Stimulated activated CD4-positive, alpha-beta T cell treated with anti-CD3 and anti-CD28 coated beads, Interleukin-12 subunit alpha, Interleukin-12 subunit beta, amount 100 ng/mL, for 24 hours (primary cell): ENCODE data around the gene RUBCNL.
A peak's percentile ranks its signal among the peaks of the same experiment; 100 is the strongest.
"Not testable (repeated sequence)": the region's sequence is repeated elsewhere in the genome, so short reads cannot be mapped to it uniquely, and the experiment has no call there.

Experiments used
- DNase-seq, 2 experiments: peaks; one replicate each; pipeline ENCODE4 v3.0.0-alpha.2; 2020; ENCODE audit warnings: low read depth in 2 of 2

The RUBCNL gene

DNA sequence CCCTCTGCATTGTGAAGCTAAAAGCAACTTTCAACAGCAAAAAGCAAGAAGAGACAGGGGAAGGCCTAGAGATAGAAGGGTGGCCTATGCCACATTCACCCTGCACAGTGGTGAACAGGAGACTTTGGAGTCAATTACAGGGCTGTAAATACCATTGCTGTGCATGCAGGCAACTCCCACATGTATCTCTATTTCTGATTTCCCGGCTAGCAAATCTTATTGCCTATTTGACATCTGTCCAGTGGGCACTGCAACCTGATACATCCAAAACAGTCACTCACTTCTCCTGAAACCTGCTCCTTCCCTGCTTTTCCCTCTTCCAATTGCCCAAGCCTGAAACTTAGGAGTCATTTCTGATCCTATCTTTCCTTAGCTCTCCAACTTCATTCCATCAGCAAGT is 13.4 kb downstream of the RUBCNL start:
- no peak for DNase-seq

- DNase-seq: not testable (repeated sequence)
Observed at GRCh38 chr13:46372938-46373337, 14.1 kb downstream of the RUBCNL start.

DNA sequence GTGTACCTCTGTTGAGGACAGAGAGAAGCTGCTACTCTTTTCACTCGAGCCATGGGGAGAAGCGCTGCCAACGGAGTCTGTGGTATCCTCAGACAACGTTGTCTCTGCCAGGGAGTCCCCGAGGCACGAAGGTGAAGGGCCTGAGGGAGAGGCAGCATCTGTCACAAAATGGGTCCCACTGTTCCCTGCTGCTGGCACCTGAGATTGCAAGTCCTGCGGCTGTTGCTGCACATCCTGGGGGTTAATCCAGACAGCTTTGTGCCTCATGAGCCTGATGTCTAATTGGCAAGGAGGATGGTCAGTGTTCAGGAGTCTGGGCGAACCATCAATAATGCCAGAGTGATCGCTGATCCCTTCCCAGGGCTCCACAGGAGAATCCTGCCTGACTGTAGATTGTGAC is 15.0 kb downstream of the RUBCNL start:
- DNase-seq: no peak

GRCh38 chr13:46369506-46370277 is 17.4 kb downstream of the RUBCNL start:
- DNase-seq: no peak

DNA sequence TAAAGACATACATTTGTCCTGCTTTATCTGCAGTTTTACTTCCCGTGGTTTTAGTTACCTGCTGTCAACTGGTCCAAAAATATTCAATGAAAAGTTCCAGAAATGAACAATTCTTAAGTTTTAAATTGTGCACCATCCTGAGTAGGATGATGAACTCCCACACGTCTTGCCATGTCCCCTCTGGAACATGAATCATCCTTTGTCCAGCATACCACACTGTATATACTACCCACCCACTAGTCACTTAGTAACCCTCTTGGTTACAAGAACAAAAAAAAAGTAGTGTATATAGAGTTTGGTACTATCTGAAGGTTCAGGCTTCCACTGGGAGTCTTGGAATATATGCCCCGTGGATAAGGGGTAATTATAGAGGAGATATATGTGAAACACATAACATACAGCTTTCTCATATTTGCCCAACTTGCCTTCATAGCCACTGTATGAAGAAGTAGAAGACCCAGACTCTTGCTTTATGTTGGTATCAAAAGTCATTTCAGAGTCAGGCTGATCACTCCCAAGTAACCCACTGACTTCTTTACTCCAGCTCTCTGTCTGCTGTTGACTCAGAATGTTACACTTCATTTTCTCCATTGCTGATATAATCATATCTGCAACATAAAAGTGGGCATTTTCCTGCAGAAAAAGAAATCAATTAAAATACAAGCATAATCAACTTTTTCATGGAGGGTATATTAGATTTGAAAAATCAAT is 19.3 kb downstream of the RUBCNL start:
- DNase-seq: no peak

GRCh38 chr13:46361276-46361934 is 25.6 kb downstream of the RUBCNL start:
- DNase-seq: no peak

GRCh38 chr13:46360604-46361003 is 26.4 kb downstream of the RUBCNL start:
- DNase-seq: no peak

DNA sequence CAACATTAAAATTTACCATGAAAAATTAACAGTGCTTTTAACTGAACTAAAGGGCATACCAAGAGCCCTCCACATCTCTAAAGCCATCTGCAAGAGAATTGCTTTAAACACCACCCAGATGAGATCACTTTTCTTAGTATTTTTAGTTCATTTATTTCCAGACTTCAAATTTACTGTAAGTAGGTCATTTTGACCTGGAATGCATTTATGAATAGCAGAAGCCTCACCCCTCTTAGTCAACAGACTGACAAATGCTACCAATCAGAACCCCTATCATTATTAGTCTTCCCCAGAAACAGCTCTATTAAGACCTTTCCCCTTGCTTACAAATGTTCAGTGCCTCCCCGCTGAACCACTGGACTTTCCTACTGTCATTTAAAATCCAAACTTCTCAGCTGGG is 27.3 kb downstream of the RUBCNL start:
- no peak for DNase-seq

GRCh38 chr13:46355901-46356590 is 31.0 kb downstream of the RUBCNL start:
- no peak for DNase-seq

- DNase-seq: no peak
Observed at GRCh38 chr13:46355088-46355468, 32.0 kb downstream of the RUBCNL start.

- peak in 1 of 2 experiments; percentile 15 for DNase-seq
Observed at GRCh38 chr13:46354156-46355087, 32.6 kb downstream of the RUBCNL start.

GRCh38 chr13:46352805-46353204 is 34.2 kb downstream of the RUBCNL start:
- DNase-seq: no peak

GRCh38 chr13:46350003-46350402 is 37.0 kb downstream of the RUBCNL start:
- DNase-seq: no peak

DNA sequence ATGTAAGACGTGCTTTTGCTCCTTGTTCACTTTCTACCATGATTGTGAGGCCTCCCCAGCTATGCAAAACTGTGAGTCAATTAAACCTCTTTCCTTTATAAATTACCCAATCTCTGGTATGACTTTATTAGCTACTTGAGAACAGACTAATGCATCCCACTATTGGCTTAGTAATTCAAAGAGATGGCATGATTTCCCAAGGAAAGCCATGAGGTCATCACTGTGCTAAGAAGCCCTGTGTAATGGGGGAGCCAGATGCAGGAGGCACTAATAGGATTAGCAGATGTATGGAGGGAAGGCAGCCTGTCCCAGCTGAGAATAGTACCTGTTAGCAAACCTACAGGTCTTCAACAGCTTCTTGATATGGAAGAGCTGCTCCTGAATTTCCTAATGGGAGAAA is 38.1 kb downstream of the RUBCNL start:
- DNase-seq: no peak

DNA sequence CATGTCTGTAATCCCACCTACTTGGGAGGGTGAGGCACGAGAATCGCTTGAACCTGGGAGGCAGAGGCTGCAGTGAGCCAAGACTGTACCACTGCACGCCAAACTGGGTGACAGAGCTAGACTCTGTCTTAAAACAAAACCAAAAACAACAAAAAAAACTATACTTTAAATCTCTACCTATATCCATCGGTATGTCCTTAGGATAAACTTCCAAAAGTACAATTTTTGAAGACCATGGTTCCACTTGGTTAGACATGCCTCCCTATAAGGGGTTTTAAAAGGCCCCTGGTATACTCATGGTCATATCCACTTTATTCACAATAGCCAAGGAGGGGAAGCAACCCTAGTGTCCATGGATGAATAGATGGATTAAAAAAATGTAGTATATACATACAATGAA is 39.8 kb downstream of the RUBCNL start:
- no peak for DNase-seq

- no peak for DNase-seq
Observed at GRCh38 chr13:46345866-46346265, 41.2 kb downstream of the RUBCNL start.

GRCh38 chr13:46345398-46345797 is 41.7 kb downstream of the RUBCNL start:
- no peak for DNase-seq

GRCh38 chr13:46343279-46343994 is 43.6 kb downstream of the RUBCNL start:
- no peak for DNase-seq

DNA sequence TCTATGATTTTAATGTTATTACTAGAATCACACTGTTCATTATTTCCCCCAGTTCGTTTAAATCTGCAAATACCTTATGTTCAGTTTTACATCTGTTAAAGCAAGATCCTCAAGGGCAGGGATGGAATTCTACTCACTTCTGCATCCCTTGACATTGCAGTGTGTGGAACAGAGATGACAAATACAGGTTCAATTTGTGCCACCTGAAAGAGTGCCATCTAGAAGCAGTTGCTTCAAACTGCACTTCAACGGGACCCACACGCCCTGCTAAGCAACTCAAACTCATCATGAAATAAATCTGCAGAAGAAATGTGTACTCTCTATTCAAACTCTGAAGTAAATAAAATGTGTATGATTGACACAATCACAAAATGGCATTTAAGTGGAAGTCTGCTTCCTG is 44.5 kb downstream of the RUBCNL start:
- no peak for DNase-seq

DNA sequence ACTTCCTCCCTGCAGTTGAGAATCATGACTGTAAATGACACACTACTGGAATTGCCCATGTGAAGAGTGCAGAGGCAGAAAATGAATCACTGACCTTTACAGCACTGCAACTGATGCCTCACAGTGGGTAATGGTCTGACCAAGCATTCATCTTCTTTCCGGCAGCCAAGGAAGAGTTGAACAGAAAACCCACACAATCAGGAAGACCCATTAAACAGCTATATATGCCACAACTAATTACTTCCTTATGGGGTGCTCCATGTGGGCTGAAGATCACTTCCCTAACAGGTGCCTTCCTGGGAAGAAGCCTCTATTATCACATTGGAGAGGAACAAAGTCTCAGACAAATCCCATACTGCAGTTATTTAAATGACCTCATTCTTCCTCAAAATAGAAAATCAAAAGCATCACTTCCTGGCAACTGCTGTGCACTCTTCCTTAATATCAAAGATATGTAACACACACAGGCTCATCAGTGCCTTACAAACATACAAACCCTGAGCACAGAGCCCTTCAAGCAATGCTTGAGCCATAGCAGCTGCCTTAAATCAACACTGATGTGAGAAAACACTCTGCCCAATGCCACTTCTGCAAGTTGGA is 45.8 kb downstream of the RUBCNL start:
- no peak for DNase-seq
